Mesendoderm (in vitro differentiated cells): ENCODE measurements around the gene C3orf22.

Source experiments
- DNase-seq: peaks from one replicate; pipeline ENCODE4 v3.0.0; 2013
- H2AK5ac ChIP-seq: 2 replicates; pipeline ENCODE4 v1.6.1; 2013; ENCODE audit warnings: low read length, inconsistent platforms
- H2BK120ac ChIP-seq: 2 replicates; pipeline ENCODE4 v1.6.1; 2013; ENCODE audit warnings: low read depth, mild to moderate bottlenecking, low read length, moderate library complexity, mixed read lengths
- H2BK15ac ChIP-seq: replicated peaks from 2 replicates; pipeline ENCODE4 v1.6.1; 2013; ENCODE audit warnings: low read depth, mild to moderate bottlenecking, moderate library complexity
- H2BK5ac ChIP-seq: 2 replicates; pipeline ENCODE4 v1.6.1; 2013; ENCODE audit warnings: low read length, inconsistent platforms
- H3K18ac ChIP-seq: 2 replicates; pipeline ENCODE4 v1.6.1; 2013; ENCODE audit warnings: mild to moderate bottlenecking, low read length, mixed read lengths
- H3K23ac ChIP-seq: one replicate; pipeline ENCODE4 v1.6.1; 2013; ENCODE audit warnings: low read length
- H3K27ac ChIP-seq: 2 replicates; pipeline ENCODE4 v1.5.1; 2013; ENCODE audit warnings: low read depth, mild to moderate bottlenecking, inconsistent platforms, low read length, moderate library complexity
- H3K27me3 ChIP-seq: 2 replicates; pipeline ENCODE4 v1.6.1; 2013; ENCODE audit warnings: low read length, control low read depth, mild to moderate bottlenecking, inconsistent platforms; ENCODE audit not compliant: insufficient read depth, poor library complexity
- H3K36me3 ChIP-seq: 2 replicates; pipeline ENCODE4 v1.6.1; 2013; ENCODE audit warnings: low read length, inconsistent platforms; ENCODE audit not compliant: control insufficient read depth, insufficient read depth
- H3K4ac ChIP-seq: one replicate; pipeline ENCODE4 v1.6.1; 2013; ENCODE audit warnings: low read depth, mild to moderate bottlenecking, low read length, moderate library complexity
- H3K4me1 ChIP-seq: 2 replicates; pipeline ENCODE4 v1.6.1; 2013; ENCODE audit warnings: low read depth, low read length, inconsistent platforms; ENCODE audit not compliant: control insufficient read depth
- H3K4me2 ChIP-seq: 2 replicates; pipeline ENCODE4 v1.6.1; 2013; ENCODE audit warnings: low read length
- H3K4me3 ChIP-seq: 2 replicates; pipeline ENCODE4 v1.5.1; 2013; ENCODE audit warnings: mild to moderate bottlenecking, low read length
- H3K56ac ChIP-seq: one replicate; pipeline ENCODE4 v1.6.1; 2013; ENCODE audit warnings: low read length
- H3K79me1 ChIP-seq: 2 replicates; pipeline ENCODE4 v1.6.1; 2013; ENCODE audit warnings: low read length, inconsistent platforms
- H3K79me2 ChIP-seq: 2 replicates; pipeline ENCODE4 v1.6.1; 2013; ENCODE audit warnings: mild to moderate bottlenecking, low read length; ENCODE audit not compliant: control insufficient read depth, insufficient read depth
- H3K9ac ChIP-seq: 2 replicates; pipeline ENCODE4 v1.6.1; 2013; ENCODE audit warnings: low read length, inconsistent platforms
- H4K5ac ChIP-seq: one replicate; pipeline ENCODE4 v1.6.1; 2013; ENCODE audit warnings: low read length
- H4K8ac ChIP-seq: one replicate; pipeline ENCODE4 v1.6.1; 2013; ENCODE audit warnings: low read depth, mild to moderate bottlenecking, control low read depth, low read length, moderate library complexity
- WGBS: extraction: QIAGEN DNeasy Blood & Tissue Kit; methylation state at CpG from one replicate; pipeline ENCODE4 v1.1.7; 2013; ENCODE audit warnings: low lambda C conversion rate, missing lambda C conversion rate; ENCODE audit not compliant: insufficient coverage; ENCODE audit errors: extremely low coverage; 5-methylcytosine and 5-hydroxymethylcytosine counted together

The C3orf22 gene

GRCh38 chr3:126547721-126548120 lies 11.0 kb downstream of the C3orf22 start:
- DNase-seq: no peak
- peaks cover 3% of the 10 kb centered on the region for H3K4me1 ChIP-seq

GRCh38 chr3:126546549-126547239 lies 12.0 kb downstream of the C3orf22 start:
- Histone ChIP-seq H3K4me3 (no peak overlapping the region), H3K56ac (no peak overlapping the region), H2AK5ac (no peak overlapping the region), H3K27ac (no peak overlapping the region), H3K79me2 (no peaks in the 10 kb centered on the region), H3K36me3 (no peaks in the 10 kb centered on the region), H3K4me1 (peaks cover 3% of the 10 kb centered on the region), H4K5ac (no peak overlapping the region), H3K4me2 (no peak overlapping the region), H2BK120ac (no peak overlapping the region), H3K27me3 (no peaks in the 10 kb centered on the region), H3K4ac (no peak overlapping the region), H3K18ac (no peak overlapping the region), H3K9ac (no peak overlapping the region), H4K8ac (no peak overlapping the region), H2BK15ac (no peak overlapping the region), H3K79me1 (no peaks in the 10 kb centered on the region), H3K23ac (no peak overlapping the region), H2BK5ac (no peak overlapping the region)
- no CpG with 5 or more reads among the region's 8 CpGs for WGBS
- DNase-seq: no peak

More at GRCh38 chr3:126547721-126548120, 11.0 kb downstream of the C3orf22 start:
- H3K36me3 ChIP-seq: no peaks in the 10 kb centered on the region
- H3K27ac ChIP-seq: no peak overlapping the region
- no peak overlapping the region for H4K5ac ChIP-seq
- no peak overlapping the region for H2BK15ac ChIP-seq
- no peak overlapping the region for H4K8ac ChIP-seq
- H3K27me3 ChIP-seq: no peaks in the 10 kb centered on the region
- H3K4me2 ChIP-seq: no peak overlapping the region
- no peak overlapping the region for H2BK120ac ChIP-seq
- H3K79me2 ChIP-seq: no peaks in the 10 kb centered on the region
- H3K4me3 ChIP-seq: no peak overlapping the region
- H2BK5ac ChIP-seq: no peak overlapping the region
- no peaks in the 10 kb centered on the region for H3K79me1 ChIP-seq
- no peak overlapping the region for H2AK5ac ChIP-seq
- H3K23ac ChIP-seq: no peak overlapping the region
- no peak overlapping the region for H3K56ac ChIP-seq
- WGBS: no CpG with 5 or more reads among the region's 1 CpG
- H3K18ac ChIP-seq: no peak overlapping the region
- H3K9ac ChIP-seq: no peak overlapping the region
- no peak overlapping the region for H3K4ac ChIP-seq

GRCh38 chr3:126546013-126546412 lies 12.7 kb downstream of the C3orf22 start:
- no peak overlapping the region for H2BK15ac ChIP-seq
- no peak overlapping the region for H3K18ac ChIP-seq
- H3K4ac ChIP-seq: no peak overlapping the region
- H3K9ac ChIP-seq: no peak overlapping the region
- no peak overlapping the region for H4K8ac ChIP-seq
- DNase-seq: no peak
- no peak overlapping the region for H2AK5ac ChIP-seq
- no peak overlapping the region for H2BK120ac ChIP-seq
- H3K79me1 ChIP-seq: no peaks in the 10 kb centered on the region
- no CpG with 5 or more reads among the region's 6 CpGs for WGBS
- no peak overlapping the region for H3K4me2 ChIP-seq
- H2BK5ac ChIP-seq: no peak overlapping the region
- no peaks in the 10 kb centered on the region for H3K79me2 ChIP-seq
- no peaks in the 10 kb centered on the region for H3K27me3 ChIP-seq
- no peak overlapping the region for H3K56ac ChIP-seq
- no peak overlapping the region for H3K23ac ChIP-seq
- no peak overlapping the region for H3K4me3 ChIP-seq
- peaks cover 3% of the 10 kb centered on the region for H3K4me1 ChIP-seq
- H4K5ac ChIP-seq: no peak overlapping the region
- H3K27ac ChIP-seq: no peak overlapping the region
- H3K36me3 ChIP-seq: no peaks in the 10 kb centered on the region

GRCh38 chr3:126545544-126545943 lies 13.2 kb downstream of the C3orf22 start:
- WGBS: no CpG with 5 or more reads among the region's 5 CpGs

GRCh38 chr3:126544596-126545281 lies 14.0 kb downstream of the C3orf22 start:
- no peaks in the 10 kb centered on the region for H3K27me3 ChIP-seq
- no peak overlapping the region for H3K9ac ChIP-seq
- no peak overlapping the region for H3K23ac ChIP-seq
- peaks cover 3% of the 10 kb centered on the region for H3K4me1 ChIP-seq
- DNase-seq: no peak
- no peak overlapping the region for H3K4me3 ChIP-seq
- H2BK5ac ChIP-seq: no peak overlapping the region
- no peak overlapping the region for H4K5ac ChIP-seq
- no peak overlapping the region for H3K4ac ChIP-seq
- no peak overlapping the region for H2AK5ac ChIP-seq
- no peaks in the 10 kb centered on the region for H3K79me1 ChIP-seq
- H3K36me3 ChIP-seq: no peaks in the 10 kb centered on the region
- no peaks in the 10 kb centered on the region for H3K79me2 ChIP-seq
- no peak overlapping the region for H3K4me2 ChIP-seq
- H3K56ac ChIP-seq: no peak overlapping the region
- H3K27ac ChIP-seq: no peak overlapping the region
- H2BK120ac ChIP-seq: no peak overlapping the region
- H4K8ac ChIP-seq: no peak overlapping the region
- no peak overlapping the region for H3K18ac ChIP-seq
- no CpG with 5 or more reads among the region's 7 CpGs for WGBS
- no peak overlapping the region for H2BK15ac ChIP-seq

More at GRCh38 chr3:126545544-126545943, 13.2 kb downstream of the C3orf22 start:
- H3K4ac ChIP-seq: no peak overlapping the region
- H4K5ac ChIP-seq: no peak overlapping the region
- H3K18ac ChIP-seq: no peak overlapping the region
- no peak for DNase-seq
- no peak overlapping the region for H3K56ac ChIP-seq
- no peak overlapping the region for H3K23ac ChIP-seq
- H3K27me3 ChIP-seq: no peaks in the 10 kb centered on the region
- no peak overlapping the region for H3K4me3 ChIP-seq
- no peak overlapping the region for H2BK15ac ChIP-seq
- H3K4me2 ChIP-seq: no peak overlapping the region
- H2AK5ac ChIP-seq: no peak overlapping the region
- no peak overlapping the region for H2BK5ac ChIP-seq
- H4K8ac ChIP-seq: no peak overlapping the region
- H3K4me1 ChIP-seq: peaks cover 3% of the 10 kb centered on the region
- no peaks in the 10 kb centered on the region for H3K79me1 ChIP-seq
- H3K79me2 ChIP-seq: no peaks in the 10 kb centered on the region
- no peak overlapping the region for H2BK120ac ChIP-seq
- no peaks in the 10 kb centered on the region for H3K36me3 ChIP-seq
- H3K27ac ChIP-seq: no peak overlapping the region
- H3K9ac ChIP-seq: no peak overlapping the region
